Measurements from ENCODE around the gene MMP19.

DNA sequence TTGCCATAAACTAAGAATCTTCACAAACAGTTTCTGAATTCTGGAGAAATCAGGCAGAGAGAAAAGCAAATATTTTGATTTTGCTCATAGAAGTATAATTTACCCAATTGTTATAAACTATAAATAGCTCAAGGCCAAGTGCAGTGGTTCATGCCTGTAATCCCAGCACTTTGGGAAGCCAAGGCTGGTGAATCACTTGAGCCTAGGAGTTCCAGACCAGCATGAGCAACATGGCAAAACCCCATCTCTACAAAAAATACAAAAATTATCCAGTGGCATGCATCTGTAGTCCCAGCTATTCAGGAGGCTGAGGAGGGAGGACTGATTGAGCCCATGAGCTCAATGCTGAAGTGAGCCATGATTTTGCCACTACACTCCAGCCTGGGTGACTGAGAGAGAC is 19.6 kb upstream of the MMP19 start:
- TF ChIP-seq, protein P1, sequence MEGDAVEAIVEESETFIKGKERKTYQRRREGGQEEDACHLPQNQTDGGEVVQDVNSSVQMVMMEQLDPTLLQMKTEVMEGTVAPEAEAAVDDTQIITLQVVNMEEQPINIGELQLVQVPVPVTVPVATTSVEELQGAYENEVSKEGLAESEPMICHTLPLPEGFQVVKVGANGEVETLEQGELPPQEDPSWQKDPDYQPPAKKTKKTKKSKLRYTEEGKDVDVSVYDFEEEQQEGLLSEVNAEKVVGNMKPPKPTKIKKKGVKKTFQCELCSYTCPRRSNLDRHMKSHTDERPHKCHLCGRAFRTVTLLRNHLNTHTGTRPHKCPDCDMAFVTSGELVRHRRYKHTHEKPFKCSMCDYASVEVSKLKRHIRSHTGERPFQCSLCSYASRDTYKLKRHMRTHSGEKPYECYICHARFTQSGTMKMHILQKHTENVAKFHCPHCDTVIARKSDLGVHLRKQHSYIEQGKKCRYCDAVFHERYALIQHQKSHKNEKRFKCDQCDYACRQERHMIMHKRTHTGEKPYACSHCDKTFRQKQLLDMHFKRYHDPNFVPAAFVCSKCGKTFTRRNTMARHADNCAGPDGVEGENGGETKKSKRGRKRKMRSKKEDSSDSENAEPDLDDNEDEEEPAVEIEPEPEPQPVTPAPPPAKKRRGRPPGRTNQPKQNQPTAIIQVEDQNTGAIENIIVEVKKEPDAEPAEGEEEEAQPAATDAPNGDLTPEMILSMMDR (conservative IDR thresholded peaks at IDR 0.05 in 1 of 2, IDR thresholded peaks at IDR 0.05 in 1 of 2; ENCODE audit: extremely low read depth in 1 of 2, insufficient read depth in 1 of 2, low read depth in 1 of 2, low read length in 2 of 2) = no peak
- TF ChIP-seq EZH2 (IDR thresholded peaks at IDR 0.05; ENCODE audit: borderline replicate concordance, low read length) = no peak

All from mammary epithelial cell (primary cell).